ENCODE data around the gene EPS15.
A peak's percentile ranks its signal among the peaks of the same experiment; 100 is the strongest.

The EPS15 gene

DNA sequence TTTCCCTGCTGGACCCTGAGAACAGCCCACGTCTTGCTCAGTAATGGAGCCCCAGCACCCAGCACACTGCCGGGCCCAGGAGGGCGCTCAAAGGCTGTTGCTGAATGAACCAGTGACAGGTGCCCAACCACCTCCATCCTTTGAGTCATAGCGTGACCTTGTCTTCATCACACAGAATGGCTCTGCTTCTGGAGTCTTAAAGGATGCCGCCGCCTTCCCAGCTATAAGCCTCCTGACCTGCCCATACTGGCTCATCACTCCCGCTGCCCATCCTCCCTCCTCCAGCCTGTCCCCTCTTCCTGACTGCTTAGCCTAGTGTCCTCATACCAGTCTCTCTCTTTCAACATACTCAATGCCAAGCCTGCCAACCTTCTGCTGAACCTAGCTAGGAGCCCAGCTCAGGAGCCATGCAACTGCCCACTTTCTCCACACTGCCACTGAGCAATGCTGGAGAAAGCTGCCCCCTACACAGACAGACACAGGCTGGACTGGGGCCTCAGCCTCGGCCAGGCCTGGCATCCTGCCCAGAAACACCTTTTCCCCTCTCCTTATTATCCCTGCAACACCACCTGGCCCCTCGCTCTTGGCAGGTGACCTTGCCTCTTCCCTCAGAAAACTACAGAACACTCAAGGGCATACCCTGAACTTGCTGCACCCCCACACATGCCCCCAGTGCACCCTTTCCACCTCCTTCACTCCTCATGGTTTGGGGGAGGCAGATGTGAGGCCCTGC, 202.8 kb downstream of the EPS15 start:
- DNase-seq: no peak
- ATAC-seq: no peak

DNA sequence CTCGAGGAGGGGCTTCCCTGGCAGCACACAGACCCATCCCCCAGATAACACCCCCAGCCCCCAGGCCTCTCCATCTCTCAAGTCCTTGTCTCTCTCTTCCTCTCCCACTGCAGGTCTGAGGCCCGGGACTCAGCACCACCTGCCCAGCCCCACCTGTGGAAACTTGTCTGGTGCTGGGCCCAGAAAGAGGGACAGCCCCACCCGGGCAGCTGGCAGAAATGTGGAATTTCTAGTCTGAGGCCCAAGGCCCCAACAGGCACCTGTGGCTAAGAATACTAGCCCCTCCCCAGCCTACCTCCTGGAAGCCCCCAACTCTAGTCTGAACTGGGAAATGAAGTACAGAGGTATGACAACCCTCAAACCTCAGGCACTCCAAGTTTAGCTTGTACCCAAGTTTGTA, 204.1 kb downstream of the EPS15 start:
- no peak for ATAC-seq
- no peak for DNase-seq

DNA sequence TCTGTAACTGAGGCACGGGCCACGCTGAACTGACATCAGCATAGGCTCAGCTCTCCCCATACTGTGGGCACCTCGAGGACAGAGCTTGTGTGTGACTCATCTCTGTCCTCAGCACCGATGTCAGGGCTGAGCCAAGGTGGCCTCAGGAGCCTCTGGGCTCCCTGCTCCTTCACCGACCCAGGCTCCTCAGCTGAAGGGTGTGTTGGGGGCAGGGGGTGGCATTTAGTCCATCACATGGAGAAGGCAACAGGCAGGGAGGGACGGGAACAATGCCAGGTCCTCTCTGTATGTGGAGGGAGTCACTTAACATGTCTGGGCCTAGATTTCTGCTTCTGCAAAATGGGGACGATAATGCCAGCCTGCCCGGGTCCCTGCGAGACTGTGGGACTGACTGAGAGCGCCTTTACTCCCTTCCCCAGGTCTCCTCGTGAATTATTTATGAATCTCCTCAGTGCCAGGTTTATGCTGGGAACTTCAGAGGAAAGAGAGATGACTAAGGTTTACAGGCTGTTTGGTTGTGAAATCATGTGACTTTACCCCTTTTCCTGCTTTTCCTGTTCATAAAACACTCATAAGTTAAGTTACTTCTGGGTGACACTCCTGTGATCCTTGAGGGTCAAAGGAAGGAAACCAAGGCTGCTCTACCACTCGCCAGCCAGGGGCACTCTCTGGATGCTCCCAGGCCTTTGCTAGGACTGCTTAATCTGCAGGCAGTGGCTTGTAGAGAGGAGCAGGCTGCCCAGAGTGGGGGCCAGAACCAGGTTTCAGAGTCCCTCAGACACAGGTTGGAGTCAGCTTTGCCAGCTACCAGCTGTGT, 204.9 kb downstream of the EPS15 start:
- ATAC-seq: peak; percentile 58
- DNase-seq: no peak

GRCh38 chr1:51313268-51313852, 205.7 kb downstream of the EPS15 start:
- DNase-seq (no peak), ATAC-seq (no peak)

DNA sequence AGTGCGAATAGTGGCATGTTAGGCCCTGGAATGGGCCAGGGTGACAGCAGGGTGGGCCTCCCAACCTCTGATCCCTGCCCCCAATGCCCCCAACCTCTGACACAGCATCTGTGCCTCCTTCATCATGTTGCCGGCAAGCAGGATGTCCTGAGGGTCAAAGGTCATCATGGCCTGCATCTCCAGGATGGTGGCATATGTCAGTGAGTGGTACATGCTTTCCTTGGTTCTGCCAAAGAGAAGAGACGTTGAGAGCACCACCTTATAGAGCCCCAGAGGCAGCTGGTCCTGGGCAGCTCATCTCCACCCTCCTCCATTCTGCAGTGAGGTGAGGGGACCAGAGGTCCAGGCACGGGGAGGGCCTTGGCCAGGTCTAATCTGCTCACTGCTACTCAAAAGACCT, 206.3 kb downstream of the EPS15 start:
- ATAC-seq: no peak

DNA sequence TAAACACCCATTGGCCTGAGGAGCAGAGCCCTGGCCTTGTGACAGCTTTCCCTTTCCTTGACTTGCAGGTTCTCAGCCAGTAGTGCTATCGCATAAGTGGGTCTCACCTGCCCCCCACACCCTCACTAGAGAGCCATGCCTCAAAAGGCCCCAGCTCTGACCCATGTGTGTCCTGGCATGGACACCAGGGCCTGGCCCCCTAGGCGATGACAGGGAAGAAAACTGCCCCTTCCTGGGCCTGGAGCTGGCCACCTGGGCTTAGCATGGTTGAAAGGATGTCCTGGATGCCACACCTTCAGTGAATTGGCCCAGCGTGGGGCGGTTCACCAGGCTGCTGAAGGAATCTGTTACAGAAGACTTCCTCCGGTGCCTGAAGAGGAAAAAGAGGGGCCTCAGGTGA, 207.2 kb downstream of the EPS15 start:
- DNase-seq (no peak), ATAC-seq (no peak)

More for the DNA sequence above, 206.3 kb downstream of the EPS15 start:
- no peak for DNase-seq

DNA sequence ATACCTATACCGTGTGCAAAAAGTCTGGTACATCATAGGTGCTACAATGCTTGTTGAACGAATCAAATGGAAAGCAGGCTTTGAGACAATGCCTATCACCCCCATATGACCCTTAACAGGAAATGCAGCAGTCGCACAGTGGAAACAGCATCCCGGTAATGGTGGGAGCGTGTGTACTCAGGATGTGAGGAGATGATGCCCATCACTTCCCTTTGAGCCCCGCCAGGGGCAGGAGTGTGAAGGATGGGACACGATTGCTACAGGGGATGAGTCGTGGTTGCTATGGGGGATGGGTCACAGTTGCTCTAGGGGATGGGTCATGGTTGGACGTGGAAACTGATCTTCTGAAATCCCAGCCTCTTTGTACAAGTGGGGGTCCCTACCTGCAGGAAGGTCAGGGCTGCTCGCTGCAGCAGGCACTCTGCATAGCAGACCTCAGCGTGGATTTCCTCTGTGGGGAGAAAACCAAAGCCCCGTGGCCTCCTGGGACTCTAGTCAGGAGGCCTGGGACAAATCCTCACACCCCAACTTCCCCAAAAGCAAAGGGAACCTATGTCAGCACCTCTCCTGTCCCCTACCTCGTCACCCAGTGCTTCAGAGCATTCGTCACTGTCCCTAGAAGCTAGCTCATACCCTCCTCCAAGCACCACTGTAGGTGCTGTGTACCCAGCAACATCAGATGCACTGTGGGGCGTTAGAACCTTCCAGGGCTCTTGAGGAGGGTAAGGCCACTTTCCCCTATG, 208.0 kb downstream of the EPS15 start:
- ATAC-seq: no peak
- no peak for DNase-seq

DNA sequence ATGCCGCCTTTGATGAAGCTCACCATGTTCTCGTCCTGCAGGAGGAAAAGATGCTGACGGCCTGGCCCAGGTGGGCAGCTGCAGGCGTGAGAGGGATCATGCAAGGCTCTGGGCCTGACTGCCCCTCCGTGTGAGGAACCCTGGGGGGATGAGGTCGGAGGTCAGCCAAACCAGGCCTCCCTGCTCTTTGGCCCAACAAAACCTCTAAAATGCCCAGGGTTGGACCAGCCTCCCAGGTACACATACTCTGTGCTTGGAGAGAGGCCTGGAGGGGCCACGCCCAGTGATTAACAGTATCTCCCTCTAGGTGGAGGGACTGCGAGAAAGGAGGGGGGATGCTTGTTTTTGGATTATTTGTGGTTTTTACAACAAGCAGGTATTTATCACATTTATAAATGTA, 209.8 kb downstream of the EPS15 start:
- DNase-seq (no peak), ATAC-seq (no peak)

GRCh38 chr1:51308636-51309035, 210.4 kb downstream of the EPS15 start:
- ATAC-seq (no peak), DNase-seq (no peak)

GRCh38 chr1:51306950-51307349, 212.1 kb downstream of the EPS15 start:
- DNase-seq: no peak

DNA sequence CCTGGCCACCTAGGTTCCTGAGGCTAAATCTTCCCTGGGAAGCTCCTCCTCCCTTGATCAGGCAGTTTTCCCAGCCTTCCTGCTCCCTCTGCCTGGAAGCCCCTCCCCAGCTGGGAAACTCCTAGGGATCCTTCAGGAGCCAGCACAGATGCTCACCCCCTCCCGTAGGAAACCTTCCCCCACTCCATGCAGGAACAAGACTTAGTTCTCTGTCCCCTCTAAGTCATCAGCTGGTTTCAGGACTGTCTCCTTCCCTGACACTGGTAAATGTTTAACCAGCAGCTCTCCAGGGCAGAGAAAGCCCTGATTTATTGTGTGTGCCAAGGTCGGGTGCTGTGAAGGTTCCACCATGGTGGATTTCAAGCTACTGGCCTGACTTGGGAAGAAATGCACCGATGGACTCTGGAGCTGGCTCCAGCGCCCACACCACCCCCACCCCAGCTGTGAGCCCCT, 213.7 kb downstream of the EPS15 start:
- DNase-seq: no peak
- no peak for ATAC-seq

More at GRCh38 chr1:51306950-51307349, 212.1 kb downstream of the EPS15 start:
- ATAC-seq: no peak

DNA sequence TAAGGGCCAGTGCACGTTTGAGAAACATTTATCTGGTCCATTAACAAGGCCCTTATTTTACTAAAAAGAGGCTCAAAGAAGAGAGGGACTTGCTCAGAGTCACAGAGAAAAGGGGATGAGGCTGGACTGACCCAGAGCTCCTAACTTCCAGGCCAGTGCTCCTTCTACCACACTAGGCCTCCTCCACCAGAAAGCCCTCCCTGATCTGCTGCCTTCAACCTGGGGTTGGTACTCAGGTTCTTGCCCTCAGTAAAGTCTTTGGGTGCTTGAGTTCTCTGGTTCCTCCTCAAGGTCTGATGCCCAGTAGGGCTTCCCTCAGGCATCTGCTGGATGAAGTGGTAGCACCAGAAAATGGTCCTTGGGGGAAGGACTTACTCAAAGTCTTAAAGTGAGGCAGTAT, 214.7 kb downstream of the EPS15 start:
- ATAC-seq: no peak
- DNase-seq: no peak

All from stimulated activated naive CD8-positive, alpha-beta T cell treated with anti-CD3 and anti-CD28 coated beads, Interleukin-15, Interleukin-2, amounts not matched to agents 100 U/mL and 50 U/mL, for 24 hours (primary cell).